Ascending aorta (tissue), 2 donors: ENCODE results near the gene LAMA2. TPM values are rescaled to one million over a fixed set of nuclear protein-coding genes. Genes with fewer than 3 reads are reported as not detected.
"Not testable (repeated sequence)": the region's sequence is repeated elsewhere in the genome, so short reads cannot be mapped to it uniquely, and the experiment has no call there.

Source experiments
- DNase-seq, 2 donors: peaks; one replicate each; pipeline ENCODE4 v3.0.0-alpha.2; 2019; ENCODE audit warnings: low spot score in 2 of 2
- H3K27ac ChIP-seq, 2 donors: fragments of 200-600 bp; sonication (generic); one replicate each; pipeline ENCODE4 v1.5.1; 2016 to 2017; ENCODE audit warnings: mild to moderate bottlenecking in 1 of 2
- H3K27me3 ChIP-seq: fragments of 200-600 bp; sonication (generic); one replicate; pipeline ENCODE4 v1.5.1; 2017
- H3K36me3 ChIP-seq, 2 donors: fragments of 200-600 bp; sonication (generic); one replicate each; pipeline ENCODE4 v1.5.1; 2016
- H3K4me1 ChIP-seq, 2 donors: fragments of 200-600 bp; sonication (generic); one replicate each; pipeline ENCODE4 v1.5.1; 2016 to 2017; ENCODE audit warnings: mild to moderate bottlenecking in 1 of 2
- H3K4me3 ChIP-seq, 2 donors: fragments of 200-600 bp; sonication (generic); one replicate each; pipeline ENCODE4 v1.5.1; 2016 to 2017; ENCODE audit warnings: mild to moderate bottlenecking in 1 of 2
- H3K9me3 ChIP-seq, 2 donors: fragments of 200-600 bp; sonication (generic); one replicate each; pipeline ENCODE4 v1.5.1; 2016
- intact Hi-C: fragments of 100-400 bp; cut with DNase I; formaldehyde crosslinking; loops from one replicate; pipeline ENCODE4 v1.15.1; 2023
- total RNA-seq: library from RNA; depleted of rRNA; stranded (reverse); fragments of >200 nt; gene quantifications from one replicate; pipeline ENCODE4 v1.1.0, GENCODE V29; 2016
- TF ChIP-seq, protein P1 (sequence below), 3 experiments: fragments of 200-600 bp in 2 of 3; fragments of 450-650 bp in 1 of 3; sonication (generic) in 2 of 3; IDR thresholded peaks; one replicate each; pipeline ENCODE4 v1.5.1; 2016 to 2019; ENCODE audit warnings: antibody characterized with exemption in 3 of 3, mild to moderate bottlenecking in 1 of 3, moderate library complexity in 1 of 3

Gene LAMA2
- total RNA-seq, 1 donor from 2014 or later = 45.2 TPM

DNA sequence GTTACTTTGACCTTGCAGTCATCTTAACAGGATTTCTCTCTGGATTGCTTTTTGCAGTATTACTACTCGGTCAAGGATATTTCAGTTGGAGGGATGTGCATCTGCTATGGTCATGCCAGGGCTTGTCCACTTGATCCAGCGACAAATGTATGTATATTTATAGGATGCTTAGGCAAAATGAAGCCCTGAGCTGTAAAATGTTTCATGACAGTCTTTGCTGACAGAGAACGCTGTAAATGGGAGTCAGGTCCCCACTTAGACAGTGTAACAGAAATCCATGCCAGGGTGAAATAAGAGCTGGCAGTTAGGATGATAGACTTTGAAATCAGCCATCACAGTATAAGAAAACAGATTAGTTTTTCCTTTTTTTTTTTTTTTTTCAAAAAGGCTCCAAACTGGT, 264.0 kb downstream of the LAMA2 start:
- intact Hi-C loops = no loop called here
- DNase-seq = no peak
- no peaks in the 10 kb centered on the region for H3K9me3 ChIP-seq
- TF ChIP-seq, protein P1, sequence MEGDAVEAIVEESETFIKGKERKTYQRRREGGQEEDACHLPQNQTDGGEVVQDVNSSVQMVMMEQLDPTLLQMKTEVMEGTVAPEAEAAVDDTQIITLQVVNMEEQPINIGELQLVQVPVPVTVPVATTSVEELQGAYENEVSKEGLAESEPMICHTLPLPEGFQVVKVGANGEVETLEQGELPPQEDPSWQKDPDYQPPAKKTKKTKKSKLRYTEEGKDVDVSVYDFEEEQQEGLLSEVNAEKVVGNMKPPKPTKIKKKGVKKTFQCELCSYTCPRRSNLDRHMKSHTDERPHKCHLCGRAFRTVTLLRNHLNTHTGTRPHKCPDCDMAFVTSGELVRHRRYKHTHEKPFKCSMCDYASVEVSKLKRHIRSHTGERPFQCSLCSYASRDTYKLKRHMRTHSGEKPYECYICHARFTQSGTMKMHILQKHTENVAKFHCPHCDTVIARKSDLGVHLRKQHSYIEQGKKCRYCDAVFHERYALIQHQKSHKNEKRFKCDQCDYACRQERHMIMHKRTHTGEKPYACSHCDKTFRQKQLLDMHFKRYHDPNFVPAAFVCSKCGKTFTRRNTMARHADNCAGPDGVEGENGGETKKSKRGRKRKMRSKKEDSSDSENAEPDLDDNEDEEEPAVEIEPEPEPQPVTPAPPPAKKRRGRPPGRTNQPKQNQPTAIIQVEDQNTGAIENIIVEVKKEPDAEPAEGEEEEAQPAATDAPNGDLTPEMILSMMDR (IDR thresholded peaks at IDR 0.05) = no peak
- no peaks in the 10 kb centered on the region for H3K27me3 ChIP-seq
- no peaks in the 10 kb centered on the region for H3K4me1 ChIP-seq
- no peaks in the 10 kb centered on the region for H3K36me3 ChIP-seq
- no peak overlapping the region for H3K4me3 ChIP-seq
- no peak overlapping the region for H3K27ac ChIP-seq

DNA sequence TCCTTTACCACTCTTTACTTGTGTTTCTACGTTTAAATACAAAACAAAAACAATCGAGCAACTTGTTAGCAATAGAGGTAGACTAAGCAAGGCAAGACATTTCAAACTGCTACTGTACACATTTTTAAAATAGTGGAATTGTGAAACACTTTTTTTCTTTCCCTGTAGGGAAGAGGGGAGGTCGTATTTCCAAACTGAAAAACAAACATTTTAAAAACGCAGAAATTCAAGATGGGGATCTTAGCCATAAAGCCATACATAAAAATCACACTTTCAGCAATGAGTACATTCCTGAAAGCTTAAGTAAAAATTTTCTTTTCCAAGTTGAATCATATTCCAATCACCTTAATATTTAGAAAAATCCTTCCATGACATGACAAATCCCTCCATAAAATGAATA, 267.6 kb downstream of the LAMA2 start:
- no peaks in the 10 kb centered on the region for H3K9me3 ChIP-seq
- no peaks in the 10 kb centered on the region for H3K4me1 ChIP-seq
- no peaks in the 10 kb centered on the region for H3K27me3 ChIP-seq
- H3K36me3 ChIP-seq = no peaks in the 10 kb centered on the region
- H3K4me3 ChIP-seq = no peak overlapping the region
- intact Hi-C loops = no loop called here
- H3K27ac ChIP-seq = no peak overlapping the region
- TF ChIP-seq, protein P1 (IDR thresholded peaks at IDR 0.05) = no peak
- no peak for DNase-seq

DNA sequence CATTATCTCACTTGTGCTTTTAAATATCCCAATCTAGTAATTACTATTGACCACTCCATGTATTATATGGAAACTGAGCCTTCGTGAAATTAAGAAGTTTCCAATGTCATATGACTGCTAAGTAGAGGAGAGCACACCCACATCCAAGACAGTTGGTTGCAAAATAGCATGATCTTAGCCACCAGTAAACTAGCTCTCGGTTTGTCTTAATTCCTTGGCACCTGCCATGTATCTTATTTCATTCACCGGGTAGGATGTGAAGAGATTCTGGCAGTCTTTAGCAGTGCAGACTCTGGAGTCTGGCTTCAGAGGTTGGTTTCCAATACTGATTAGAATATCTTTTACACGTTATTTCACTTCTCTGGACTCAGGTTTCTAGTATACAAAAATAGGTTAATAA, 270.3 kb downstream of the LAMA2 start:
- no peak for DNase-seq
- Histone ChIP-seq H3K4me3 (no peak overlapping the region), H3K36me3 (no peaks in the 10 kb centered on the region), H3K4me1 (no peaks in the 10 kb centered on the region), H3K27me3 (no peaks in the 10 kb centered on the region), H3K27ac (no peak overlapping the region), H3K9me3 (no peaks in the 10 kb centered on the region)
- intact Hi-C loops = no loop called here
- TF ChIP-seq, protein P1 (IDR thresholded peaks at IDR 0.05) = no peak

DNA sequence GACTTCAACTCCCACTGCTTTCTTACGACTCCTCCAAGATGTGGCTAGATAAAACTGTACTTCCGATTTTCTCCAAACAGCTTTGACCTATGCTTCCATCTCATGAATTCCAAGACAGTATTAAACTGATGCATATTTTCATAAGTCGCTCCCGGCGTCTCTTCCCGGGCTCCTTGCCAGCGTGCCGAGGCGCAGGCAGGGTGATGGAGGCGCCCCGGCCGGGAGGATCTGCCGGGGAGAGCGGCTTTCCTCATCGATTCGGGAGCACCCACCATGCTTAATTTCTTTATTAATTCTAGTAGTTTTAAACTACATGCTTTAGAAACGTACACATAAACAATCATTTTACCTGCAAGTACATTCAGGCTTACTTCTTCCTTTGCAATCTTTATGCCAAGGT, 276.3 kb downstream of the LAMA2 start:
- DNase-seq, H3K4me3 ChIP-seq, H3K27me3 ChIP-seq, H3K36me3 ChIP-seq, H3K27ac ChIP-seq, intact Hi-C loops, H3K4me1 ChIP-seq, H3K9me3 ChIP-seq: not testable (repeated sequence)

DNA sequence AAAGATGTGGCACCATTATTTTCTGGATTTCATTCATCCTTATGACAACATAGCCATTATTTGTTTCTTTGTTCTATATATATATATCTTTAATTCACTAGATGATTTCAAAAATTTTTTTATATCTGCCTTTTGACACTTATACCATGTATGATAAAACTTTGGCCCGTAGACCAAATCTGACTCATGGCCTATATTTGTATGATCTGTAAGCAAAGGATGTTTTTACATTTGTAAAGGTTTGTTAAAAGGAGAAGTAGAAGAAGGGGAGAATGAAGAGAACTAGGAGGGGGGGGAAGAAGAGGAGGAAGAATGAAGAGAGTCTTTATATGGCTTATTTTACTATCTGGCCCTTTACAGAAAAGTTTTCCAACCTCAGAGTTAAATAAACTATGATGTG, 279.7 kb downstream of the LAMA2 start:
- TF ChIP-seq, protein P1 (IDR thresholded peaks at IDR 0.05) = no peak
- intact Hi-C loops = no loop called here
- H3K36me3 ChIP-seq = no peaks in the 10 kb centered on the region

DNA sequence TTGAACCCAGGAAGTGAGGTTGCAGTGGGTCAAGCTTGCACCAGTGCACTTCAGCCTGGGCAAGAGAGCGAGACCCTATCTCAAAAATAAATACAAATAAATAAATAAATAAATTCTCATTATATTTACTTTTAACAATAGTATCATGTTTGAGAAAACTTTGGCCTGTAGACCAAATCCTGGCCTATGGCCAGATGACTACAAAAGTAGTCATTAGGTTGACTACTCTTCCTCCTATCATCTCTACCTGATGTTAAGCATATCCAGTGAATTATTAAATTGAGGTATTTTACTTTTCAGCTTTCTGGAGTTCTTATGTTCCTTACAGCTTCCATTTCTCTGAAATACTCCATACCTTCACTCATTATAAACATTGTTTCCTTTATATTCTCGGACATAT, 280.6 kb downstream of the LAMA2 start:
- Histone ChIP-seq H3K27ac (no peak overlapping the region), H3K36me3 (no peaks in the 10 kb centered on the region), H3K4me1 (no peaks in the 10 kb centered on the region), H3K27me3 (no peaks in the 10 kb centered on the region), H3K4me3 (no peak overlapping the region), H3K9me3 (no peaks in the 10 kb centered on the region)
- intact Hi-C loops = no loop called here
- TF ChIP-seq, protein P1 (IDR thresholded peaks at IDR 0.05) = no peak
- DNase-seq = no peak

More for the DNA sequence above, 279.7 kb downstream of the LAMA2 start:
- Histone ChIP-seq H3K4me1 (no peaks in the 10 kb centered on the region), H3K9me3 (no peaks in the 10 kb centered on the region), H3K27me3 (no peaks in the 10 kb centered on the region), H3K4me3 (no peak overlapping the region), H3K27ac (no peak overlapping the region)
- no peak for DNase-seq
